SW480 (cell line): ENCODE measurements around the gene RAB25.
"Not testable (repeated sequence)": the region's sequence is repeated elsewhere in the genome, so short reads cannot be mapped to it uniquely, and the experiment has no call there.

Experiments
- DNase-seq: peaks from one replicate; pipeline ENCODE4 v3.0.0-alpha.2; 2016; ENCODE audit warnings: low spot score

The RAB25 gene

GRCh38 chr1:156102633-156103511 lies 41.9 kb downstream of the RAB25 start:
- peak; percentile 68 for DNase-seq

GRCh38 chr1:156103521-156103947 lies 42.6 kb downstream of the RAB25 start:
- peak; percentile 80 for DNase-seq

GRCh38 chr1:156104065-156104810 lies 43.3 kb downstream of the RAB25 start:
- DNase-seq = peak; percentile 86

GRCh38 chr1:156104861-156105832 lies 44.2 kb downstream of the RAB25 start:
- DNase-seq = no peak

GRCh38 chr1:156106624-156107488 lies 45.9 kb downstream of the RAB25 start:
- DNase-seq = peak; percentile 63

- no peak for DNase-seq
Measured at GRCh38 chr1:156108057-156108456, 47.1 kb downstream of the RAB25 start.

GRCh38 chr1:156108664-156109241 lies 47.8 kb downstream of the RAB25 start:
- no peak for DNase-seq

- DNase-seq = no peak
Measured at GRCh38 chr1:156110252-156110651, 49.3 kb downstream of the RAB25 start.

GRCh38 chr1:156111355-156111962 lies 50.5 kb downstream of the RAB25 start:
- DNase-seq = no peak

- no peak for DNase-seq
Measured at GRCh38 chr1:156112276-156113137, 51.5 kb downstream of the RAB25 start.

GRCh38 chr1:156113282-156113950 lies 52.5 kb downstream of the RAB25 start:
- DNase-seq = no peak

GRCh38 chr1:156114101-156114918 lies 53.4 kb downstream of the RAB25 start, which contains the start of gene LMNA:
Gene LMNA, plus strand, starts transcription at chr1:156114711. Its CDS starts 208 bp downstream, at chr1:156114919.
- peak; percentile 98 for DNase-seq

- DNase-seq = no peak
Measured at GRCh38 chr1:156114919-156115513, 54.1 kb downstream of the RAB25 start.

- peak; percentile 62 for DNase-seq
Measured at GRCh38 chr1:156115514-156116374, 54.8 kb downstream of the RAB25 start.

- not testable (repeated sequence) for DNase-seq
Measured at GRCh38 chr1:156116731-156117130, 55.8 kb downstream of the RAB25 start.
